ENCODE results near the gene CHRNG.

- TF ChIP-seq CTCF (IDR thresholded peaks at IDR 0.05 in 4 of 5, conservative IDR thresholded peaks at IDR 0.05 in 1 of 5) (no peak), POLR2A (IDR thresholded peaks at IDR 0.05) (no peak)
Measured at GRCh38 chr2:232506709-232507108, 32.8 kb upstream of the CHRNG start.

Data from gastrocnemius medialis (tissue), 4 donors.